ENCODE measurements around the gene FOXP2.

The FOXP2 gene

DNA sequence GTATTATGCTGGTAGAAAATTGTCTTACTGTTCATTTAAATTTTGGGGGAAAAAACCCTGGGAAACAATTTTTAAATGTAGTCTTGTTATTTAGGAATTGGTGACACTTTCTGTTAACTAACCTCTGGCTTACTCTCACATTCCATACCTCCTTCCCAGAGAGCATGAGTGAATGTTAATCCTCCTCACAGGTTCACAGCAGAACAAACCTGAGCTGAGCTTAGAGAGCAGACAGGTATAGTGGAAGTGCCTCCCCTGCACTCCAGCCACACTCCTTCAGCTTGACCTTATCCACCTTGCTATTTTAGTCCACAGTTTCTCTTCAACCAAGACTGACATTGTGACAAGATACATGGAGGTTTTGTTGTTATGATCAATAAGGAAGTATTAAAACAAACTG, 235.9 kb downstream of the FOXP2 start:
- H3K4me1 ChIP-seq (ENCODE audit: control insufficient read depth in 1 of 2, insufficient read depth in 1 of 2, low read depth in 1 of 2, low read length in 1 of 2) = no peaks in the 10 kb centered on the region
- H3K27me3 ChIP-seq = no peaks in the 10 kb centered on the region
- no peak overlapping the region for H3K27ac ChIP-seq
- TF ChIP-seq, protein P1, sequence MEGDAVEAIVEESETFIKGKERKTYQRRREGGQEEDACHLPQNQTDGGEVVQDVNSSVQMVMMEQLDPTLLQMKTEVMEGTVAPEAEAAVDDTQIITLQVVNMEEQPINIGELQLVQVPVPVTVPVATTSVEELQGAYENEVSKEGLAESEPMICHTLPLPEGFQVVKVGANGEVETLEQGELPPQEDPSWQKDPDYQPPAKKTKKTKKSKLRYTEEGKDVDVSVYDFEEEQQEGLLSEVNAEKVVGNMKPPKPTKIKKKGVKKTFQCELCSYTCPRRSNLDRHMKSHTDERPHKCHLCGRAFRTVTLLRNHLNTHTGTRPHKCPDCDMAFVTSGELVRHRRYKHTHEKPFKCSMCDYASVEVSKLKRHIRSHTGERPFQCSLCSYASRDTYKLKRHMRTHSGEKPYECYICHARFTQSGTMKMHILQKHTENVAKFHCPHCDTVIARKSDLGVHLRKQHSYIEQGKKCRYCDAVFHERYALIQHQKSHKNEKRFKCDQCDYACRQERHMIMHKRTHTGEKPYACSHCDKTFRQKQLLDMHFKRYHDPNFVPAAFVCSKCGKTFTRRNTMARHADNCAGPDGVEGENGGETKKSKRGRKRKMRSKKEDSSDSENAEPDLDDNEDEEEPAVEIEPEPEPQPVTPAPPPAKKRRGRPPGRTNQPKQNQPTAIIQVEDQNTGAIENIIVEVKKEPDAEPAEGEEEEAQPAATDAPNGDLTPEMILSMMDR (IDR thresholded peaks at IDR 0.05) = no peak
- no peaks in the 10 kb centered on the region for H3K9me3 ChIP-seq
- H3K4me3 ChIP-seq (ENCODE audit: low read depth in 1 of 2, low read length in 1 of 2) = no peak overlapping the region
- no peaks in the 10 kb centered on the region for H3K36me3 ChIP-seq

DNA sequence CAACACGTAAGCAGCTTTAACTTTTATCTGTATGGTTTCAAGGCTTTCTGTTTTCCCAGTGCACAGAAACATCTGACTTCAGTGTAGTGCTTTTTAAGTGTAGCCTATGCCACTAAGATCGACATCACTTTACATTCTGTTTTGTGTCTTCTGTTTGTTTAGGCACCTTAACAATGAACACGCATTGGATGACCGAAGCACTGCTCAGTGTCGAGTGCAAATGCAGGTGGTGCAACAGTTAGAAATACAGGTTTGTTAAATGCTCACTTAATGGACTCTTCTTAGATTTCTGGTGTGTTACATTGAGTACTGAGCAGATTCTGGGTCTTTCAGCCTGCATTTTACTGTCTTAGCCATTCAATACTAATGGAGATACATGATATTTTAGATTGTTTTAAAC, 237.4 kb downstream of the FOXP2 start:
- H3K4me1 ChIP-seq (ENCODE audit: control insufficient read depth in 1 of 2, insufficient read depth in 1 of 2, low read depth in 1 of 2, low read length in 1 of 2) = no peaks in the 10 kb centered on the region
- H3K9me3 ChIP-seq = no peaks in the 10 kb centered on the region
- H3K27me3 ChIP-seq = no peaks in the 10 kb centered on the region
- H3K4me3 ChIP-seq (ENCODE audit: low read depth in 1 of 2, low read length in 1 of 2) = no peak overlapping the region
- H3K36me3 ChIP-seq = no peaks in the 10 kb centered on the region
- TF ChIP-seq, protein P1 (IDR thresholded peaks at IDR 0.05) = no peak
- no peak overlapping the region for H3K27ac ChIP-seq

DNA sequence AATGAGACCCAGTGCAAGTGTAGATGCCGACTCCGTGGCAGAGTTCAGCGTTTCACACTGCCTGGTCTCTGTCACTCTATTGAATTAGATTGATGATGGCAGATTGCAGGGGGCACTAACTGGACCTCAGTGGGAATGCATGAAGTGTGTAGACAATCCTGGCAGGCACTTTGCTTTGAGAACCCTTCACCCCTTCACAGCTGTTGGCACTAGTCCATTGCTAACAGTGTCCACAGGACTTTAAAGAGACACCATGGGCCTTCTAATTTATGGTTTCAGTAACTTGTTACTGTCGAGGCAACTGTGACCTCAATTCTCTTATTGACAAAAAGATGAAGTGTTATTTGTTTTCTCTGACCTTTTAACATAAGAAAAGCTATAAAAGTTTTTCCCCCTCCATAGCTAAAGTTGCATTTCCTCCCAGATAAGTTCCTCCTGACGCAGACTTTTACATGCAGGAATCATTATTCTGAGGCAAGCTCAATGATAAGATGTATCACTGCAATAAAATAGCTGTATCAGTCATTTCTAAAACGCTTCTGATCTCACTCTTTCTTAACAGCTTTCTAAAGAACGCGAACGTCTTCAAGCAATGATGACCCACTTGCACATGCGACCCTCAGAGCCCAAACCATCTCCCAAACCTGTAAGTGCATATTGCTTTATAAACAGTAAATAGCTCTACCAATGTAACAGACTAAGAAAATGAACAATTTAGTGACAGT, 238.9 kb downstream of the FOXP2 start:
- no peaks in the 10 kb centered on the region for H3K4me1 ChIP-seq (ENCODE audit: control insufficient read depth in 1 of 2, insufficient read depth in 1 of 2, low read depth in 1 of 2, low read length in 1 of 2)
- no peak overlapping the region for H3K4me3 ChIP-seq (ENCODE audit: low read depth in 1 of 2, low read length in 1 of 2)
- no peaks in the 10 kb centered on the region for H3K27me3 ChIP-seq
- no peaks in the 10 kb centered on the region for H3K36me3 ChIP-seq
- no peak overlapping the region for H3K27ac ChIP-seq
- TF ChIP-seq, protein P1 (IDR thresholded peaks at IDR 0.05) = no peak
- no peaks in the 10 kb centered on the region for H3K9me3 ChIP-seq

DNA sequence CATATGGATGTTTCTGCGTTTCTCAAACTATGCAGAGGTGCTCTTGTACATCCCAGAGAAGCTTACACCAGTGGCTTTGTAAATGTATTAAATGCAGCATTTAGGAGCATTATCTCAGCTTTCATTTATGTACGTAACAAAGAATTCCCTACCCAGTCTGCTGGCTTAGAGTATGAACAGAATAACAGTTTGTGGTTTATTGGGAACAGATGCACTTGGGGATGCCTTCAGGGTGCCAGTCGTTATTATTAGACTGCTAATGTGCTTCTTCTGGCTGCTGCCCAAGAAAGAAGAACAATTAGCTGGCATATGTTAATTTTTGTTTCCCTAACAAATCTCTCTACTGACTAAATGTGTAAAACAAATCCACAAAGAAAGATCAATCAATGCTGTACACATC, 241.9 kb downstream of the FOXP2 start:
- Histone ChIP-seq H3K27ac (no peak overlapping the region), H3K4me3 (ENCODE audit: low read depth in 1 of 2, low read length in 1 of 2) (no peak overlapping the region), H3K27me3 (no peaks in the 10 kb centered on the region), H3K4me1 (ENCODE audit: control insufficient read depth in 1 of 2, insufficient read depth in 1 of 2, low read depth in 1 of 2, low read length in 1 of 2) (no peaks in the 10 kb centered on the region), H3K36me3 (no peaks in the 10 kb centered on the region), H3K9me3 (no peaks in the 10 kb centered on the region)
- TF ChIP-seq, protein P1 (IDR thresholded peaks at IDR 0.05) = no peak

DNA sequence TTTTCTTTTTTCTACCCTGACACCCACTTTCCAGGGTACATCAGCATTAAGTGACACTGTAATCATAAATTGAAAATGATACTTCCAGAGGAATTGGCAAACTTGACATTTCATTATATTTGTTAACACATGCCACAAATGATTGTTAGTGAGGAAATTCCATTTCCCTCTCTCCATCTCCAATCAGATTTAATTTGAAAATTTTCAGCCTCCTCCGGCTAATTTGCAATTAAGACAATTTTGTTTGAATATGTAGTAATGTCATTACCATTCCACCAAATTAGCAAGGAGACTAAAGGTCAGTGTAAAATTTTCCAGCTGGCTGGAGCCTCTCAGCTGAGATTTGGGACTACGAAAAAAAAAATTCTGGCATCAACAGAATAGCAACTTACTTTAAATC, 242.7 kb downstream of the FOXP2 start:
- Histone ChIP-seq H3K9me3 (no peaks in the 10 kb centered on the region), H3K27me3 (no peaks in the 10 kb centered on the region), H3K4me1 (ENCODE audit: control insufficient read depth in 1 of 2, insufficient read depth in 1 of 2, low read depth in 1 of 2, low read length in 1 of 2) (no peaks in the 10 kb centered on the region), H3K36me3 (no peaks in the 10 kb centered on the region), H3K4me3 (ENCODE audit: low read depth in 1 of 2, low read length in 1 of 2) (no peak overlapping the region), H3K27ac (no peak overlapping the region)
- TF ChIP-seq, protein P1 (IDR thresholded peaks at IDR 0.05) = no peak

All from neutrophil (primary cell).